Measurements from ENCODE around the gene RANBP9. TPM values are rescaled to one million over a fixed set of nuclear protein-coding genes. Genes with fewer than 3 reads are reported as not detected.

Gene RANBP9
- total RNA-seq, 2 donors from 2014 or later: 14.3 to 26.7 TPM

DNA sequence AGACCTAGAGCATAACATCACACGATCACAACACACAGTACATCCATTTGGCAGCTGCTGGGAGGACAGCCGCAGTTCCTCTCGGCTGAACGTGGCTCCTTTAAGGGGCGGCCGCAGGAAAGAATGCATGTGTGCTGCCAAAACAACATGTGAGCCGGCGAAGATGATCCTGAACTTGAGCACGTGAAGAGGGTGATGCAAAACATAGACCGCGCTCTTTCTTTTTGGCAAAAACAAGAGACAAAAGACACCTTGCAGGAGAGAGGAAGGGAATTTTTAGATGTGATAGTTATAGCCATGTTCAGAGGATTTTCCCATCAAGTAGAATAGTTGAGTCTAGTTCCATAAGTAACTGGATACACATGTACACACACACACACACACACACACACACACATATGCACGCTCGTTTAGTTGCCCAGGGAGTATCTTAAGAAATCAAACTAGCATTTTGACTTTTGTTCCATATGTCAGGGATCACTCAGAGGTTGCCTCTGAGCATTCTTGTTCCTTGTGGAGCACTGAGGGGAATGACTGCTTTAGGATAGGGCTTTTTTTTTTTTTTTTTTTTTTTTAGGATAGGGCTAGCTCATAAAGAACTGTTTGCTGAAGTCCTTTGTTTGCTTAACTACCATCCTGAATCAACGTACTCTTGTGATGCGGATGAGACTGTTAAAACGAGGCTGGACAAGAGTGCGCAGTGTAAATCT lies 21.7 kb upstream of the RANBP9 start:
- no peaks in the 10 kb centered on the region for H3K27me3 ChIP-seq
- H3K4me3 ChIP-seq: no peak overlapping the region
- WGBS, 2 donors: 31 to 33% methylated on average over 17 of the region's 17 CpGs
- peaks cover 7% of the 10 kb centered on the region for H3K4me1 ChIP-seq
- intact Hi-C loops (cut with DNase I): no loop called here
- H3K9me3 ChIP-seq: no peaks in the 10 kb centered on the region
- ATAC-seq (peak; percentile 60), DNase-seq (peak in 3 of 4 donors; percentile 44 to 52 (median 50))
- H3K27ac ChIP-seq: no peak overlapping the region
- H3K36me3 ChIP-seq (replicated peaks in 1 of 2; ENCODE audit: insufficient read depth in 1 of 2, low read depth in 2 of 2): no peaks in the 10 kb centered on the region
- no peak for TF ChIP-seq POLR2A (IDR thresholded peaks at IDR 0.05)
- no peak for TF ChIP-seq CTCF (IDR thresholded peaks at IDR 0.05)

DNA sequence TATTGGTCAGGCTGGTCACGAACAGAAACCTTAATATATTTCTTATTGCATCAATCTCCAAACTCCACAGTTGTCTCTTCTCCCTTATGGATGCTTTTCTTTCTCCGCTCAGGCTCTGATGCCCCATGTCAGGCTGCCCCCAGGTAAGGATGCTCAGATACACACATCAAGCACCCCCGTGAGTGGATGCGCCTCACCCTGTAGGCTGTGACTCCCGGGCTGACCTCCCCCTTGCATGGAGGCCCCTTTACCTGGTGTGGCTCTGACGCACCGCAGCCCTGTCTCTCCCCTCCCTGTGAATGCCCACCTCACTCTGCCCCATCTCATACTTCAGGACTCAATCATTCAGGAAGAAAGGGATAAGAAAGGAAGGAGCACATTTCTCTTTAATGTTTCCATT lies 19.1 kb upstream of the RANBP9 start:
- intact Hi-C loops (cut with DNase I): no loop called here
- DNase-seq (no peak), ATAC-seq (no peak)
- no peak for TF ChIP-seq CTCF (IDR thresholded peaks at IDR 0.05)
- TF ChIP-seq POLR2A (IDR thresholded peaks at IDR 0.05): no peak
- peaks cover 7% of the 10 kb centered on the region for H3K4me1 ChIP-seq
- no peaks in the 10 kb centered on the region for H3K9me3 ChIP-seq
- H3K4me3 ChIP-seq: no peak overlapping the region
- H3K36me3 ChIP-seq (replicated peaks in 1 of 2; ENCODE audit: insufficient read depth in 1 of 2, low read depth in 2 of 2): no peaks in the 10 kb centered on the region
- H3K27me3 ChIP-seq: no peaks in the 10 kb centered on the region
- WGBS, 2 donors: 79 to 82% methylated on average over 7 of the region's 7 CpGs
- H3K27ac ChIP-seq: no peak overlapping the region

DNA sequence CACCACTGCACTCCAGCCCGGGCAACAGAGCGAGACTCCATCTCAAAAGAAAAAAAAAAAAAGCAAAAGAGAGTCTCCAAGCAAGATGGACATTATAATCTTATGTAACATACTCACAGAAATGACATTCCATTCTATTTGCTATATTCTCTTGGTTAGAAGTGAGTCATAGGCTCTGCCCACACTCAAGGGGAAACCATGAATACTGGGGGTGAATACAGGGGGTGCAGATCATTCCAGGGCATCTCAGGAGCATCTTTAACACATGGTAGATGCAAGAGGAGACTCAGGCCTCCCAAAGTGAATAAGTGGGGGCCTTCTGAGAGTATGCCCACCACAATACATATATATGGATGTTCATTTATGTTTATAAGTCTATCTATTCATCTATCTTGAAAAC lies 18.3 kb upstream of the RANBP9 start:
- no peaks in the 10 kb centered on the region for H3K36me3 ChIP-seq (replicated peaks in 1 of 2; ENCODE audit: insufficient read depth in 1 of 2, low read depth in 2 of 2)
- 92 to 95% methylated on average over 2 of the region's 2 CpGs for WGBS, 2 donors
- H3K27me3 ChIP-seq: no peaks in the 10 kb centered on the region
- no peak for TF ChIP-seq CTCF (IDR thresholded peaks at IDR 0.05)
- TF ChIP-seq POLR2A (IDR thresholded peaks at IDR 0.05): no peak
- H3K4me3 ChIP-seq: no peak overlapping the region
- H3K27ac ChIP-seq: no peak overlapping the region
- ATAC-seq (no peak), DNase-seq (no peak)
- intact Hi-C loops (cut with DNase I): no loop called here
- H3K9me3 ChIP-seq: no peaks in the 10 kb centered on the region
- H3K4me1 ChIP-seq: peaks cover 7% of the 10 kb centered on the region

DNA sequence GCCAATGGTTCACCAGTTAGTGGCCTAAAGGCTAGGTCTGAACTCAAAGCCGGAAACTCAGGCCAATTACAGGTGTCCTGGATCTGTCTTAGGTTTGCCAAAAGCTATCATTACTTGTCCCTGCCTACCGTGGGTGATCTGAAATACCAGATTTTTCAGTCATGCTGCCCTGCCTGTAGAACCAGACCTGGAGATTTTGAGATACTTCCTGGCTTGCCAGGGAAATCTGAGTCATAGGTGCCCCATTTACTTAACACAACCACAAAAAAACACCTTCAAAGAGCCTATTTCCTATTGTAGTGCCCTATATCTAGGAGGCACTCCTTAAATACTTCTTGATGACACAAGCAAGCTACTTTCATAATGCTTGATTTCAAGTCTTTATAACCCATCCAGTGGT lies 13.9 kb upstream of the RANBP9 start:
- ATAC-seq: no peak
- intact Hi-C loops (cut with DNase I): no loop called here
- peak in 1 of 4 donors; percentile 44 for DNase-seq
- no peaks in the 10 kb centered on the region for H3K4me1 ChIP-seq
- H3K4me3 ChIP-seq: no peak overlapping the region
- TF ChIP-seq POLR2A (IDR thresholded peaks at IDR 0.05) (no peak), CTCF (IDR thresholded peaks at IDR 0.05) (no peak)
- 51 to 57% methylated on average over 2 of the region's 2 CpGs for WGBS, 2 donors
- H3K9me3 ChIP-seq: no peaks in the 10 kb centered on the region
- H3K36me3 ChIP-seq (replicated peaks in 1 of 2; ENCODE audit: insufficient read depth in 1 of 2, low read depth in 2 of 2): no peaks in the 10 kb centered on the region
- H3K27ac ChIP-seq: no peak overlapping the region
- H3K27me3 ChIP-seq: no peaks in the 10 kb centered on the region

GRCh38 chr6:13725052-13725451 lies 13.4 kb upstream of the RANBP9 start:
- intact Hi-C loops (cut with DNase I): no loop called here
- no peak overlapping the region for H3K27ac ChIP-seq
- ATAC-seq (no peak), DNase-seq (no peak)
- no peaks in the 10 kb centered on the region for H3K27me3 ChIP-seq
- H3K36me3 ChIP-seq (replicated peaks in 1 of 2; ENCODE audit: insufficient read depth in 1 of 2, low read depth in 2 of 2): no peaks in the 10 kb centered on the region
- H3K9me3 ChIP-seq: no peaks in the 10 kb centered on the region
- H3K4me3 ChIP-seq: no peak overlapping the region
- WGBS, 2 donors: 93 to 97% methylated on average over 3 of the region's 3 CpGs
- no peaks in the 10 kb centered on the region for H3K4me1 ChIP-seq
- TF ChIP-seq CTCF (IDR thresholded peaks at IDR 0.05) (no peak), POLR2A (IDR thresholded peaks at IDR 0.05) (no peak)

Data from body of pancreas (tissue), 4 donors.